Uterus (tissue), 4 donors: ENCODE data around the gene ZDHHC21. TPM values are rescaled to one million over a fixed set of nuclear protein-coding genes. Genes with fewer than 3 reads are reported as not detected.

Experiments
- DNase-seq, 2 donors: peaks; one replicate each; pipeline ENCODE4 v3.0.0-alpha.2; 2019 to 2020
- H3K27ac ChIP-seq, 2 donors: fragments of 200-600 bp; sonication (generic); 1 replicate in 1 of 2; 2 replicates in 1 of 2; pipeline ENCODE4 v1.5.1; 2016 to 2018
- H3K27me3 ChIP-seq, 2 donors: fragments of 200-600 bp; sonication (generic); one replicate each; pipeline ENCODE4 v1.5.1; 2018 to 2019; ENCODE audit warnings: control low read depth in 1 of 2
- H3K36me3 ChIP-seq, 2 donors: fragments of 200-600 bp; sonication (generic); one replicate each; pipeline ENCODE4 v1.5.1; 2019; ENCODE audit warnings: control low read depth in 1 of 2
- H3K4me1 ChIP-seq, 2 donors: fragments of 200-600 bp; sonication (generic); one replicate each; pipeline ENCODE4 v1.5.1; 2018 to 2019; ENCODE audit warnings: control low read depth in 1 of 2
- H3K4me3 ChIP-seq, 2 donors: fragments of 200-600 bp; sonication (generic); 1 replicate in 1 of 2; 2 replicates in 1 of 2; pipeline ENCODE4 v1.5.1; 2018 to 2019; ENCODE audit warnings: mild to moderate bottlenecking in 1 of 2
- H3K9me3 ChIP-seq, 2 donors: fragments of 200-600 bp; sonication (generic); one replicate each; pipeline ENCODE4 v1.5.1; 2019; ENCODE audit warnings: control low read depth in 1 of 2
- CTCF ChIP-seq, 4 experiments: fragments of 200-600 bp in 2 of 4; fragments of 450-650 bp in 2 of 4; sonication (generic) in 2 of 4; IDR thresholded peaks; one replicate each; pipeline ENCODE4 v1.5.1; 2016 to 2019; ENCODE audit warnings: antibody characterized with exemption in 4 of 4, mild to moderate bottlenecking in 2 of 4, moderate library complexity in 1 of 4
- POLR2A ChIP-seq, 2 donors: fragments of 450-650 bp; IDR thresholded peaks; one replicate each; pipeline ENCODE4 v1.6.1; 2016; ENCODE audit warnings: antibody characterized with exemption in 2 of 2, mild to moderate bottlenecking in 1 of 2, moderate library complexity in 1 of 2
- intact Hi-C: fragments of 100-400 bp; cut with DNase I; formaldehyde crosslinking; loops from one replicate; pipeline ENCODE4 v1.15.1; 2023; ENCODE audit warnings: low total_unique reads
- total RNA-seq, 4 donors: library from RNA; depleted of rRNA in 3 of 4; stranded (reverse); fragments of >200 nt in 3 of 4; gene quantifications; one replicate each; pipeline versions ENCODE4 v1.1.0 to v1.2.4, GENCODE V29; 2014 to 2023
- donor health status: DM: yes; HTN: yes; CAD: no.

The ZDHHC21 gene
- total RNA-seq, 4 donors from 2014 or later: 6.9 to 54.9 (median 13.6) TPM

GRCh38 chr9:14627513-14627912 lies 65.7 kb downstream of the ZDHHC21 start:
- no peak for TF ChIP-seq POLR2A (IDR thresholded peaks at IDR 0.05)
- no peak for TF ChIP-seq CTCF (IDR thresholded peaks at IDR 0.05)
- H3K27ac ChIP-seq: no peak overlapping the region
- DNase-seq: no peak
- H3K9me3 ChIP-seq: no peaks in the 10 kb centered on the region
- intact Hi-C loops: no loop called here
- H3K27me3 ChIP-seq: no peaks in the 10 kb centered on the region
- H3K36me3 ChIP-seq: no peaks in the 10 kb centered on the region
- H3K4me1 ChIP-seq: no peaks in the 10 kb centered on the region
- H3K4me3 ChIP-seq: no peak overlapping the region

GRCh38 chr9:14618836-14619420 lies 74.3 kb downstream of the ZDHHC21 start:
- no peaks in the 10 kb centered on the region for H3K4me1 ChIP-seq
- no peaks in the 10 kb centered on the region for H3K27me3 ChIP-seq
- TF ChIP-seq CTCF (IDR thresholded peaks at IDR 0.05) (no peak), POLR2A (IDR thresholded peaks at IDR 0.05) (no peak)
- no peak overlapping the region for H3K4me3 ChIP-seq
- H3K9me3 ChIP-seq: no peaks in the 10 kb centered on the region
- DNase-seq: no peak
- H3K36me3 ChIP-seq: no peaks in the 10 kb centered on the region
- intact Hi-C loops: no loop called here
- H3K27ac ChIP-seq: no peak overlapping the region

GRCh38 chr9:14616188-14616982 lies 76.8 kb downstream of the ZDHHC21 start:
- no peak for DNase-seq
- H3K9me3 ChIP-seq: no peaks in the 10 kb centered on the region
- intact Hi-C loops: no loop called here

GRCh38 chr9:14608540-14608939 lies 84.7 kb downstream of the ZDHHC21 start:
- intact Hi-C loops: no loop called here
- no peak overlapping the region for H3K4me3 ChIP-seq
- H3K27ac ChIP-seq: no peak overlapping the region
- no peak for DNase-seq
- H3K36me3 ChIP-seq: no peaks in the 10 kb centered on the region
- no peaks in the 10 kb centered on the region for H3K9me3 ChIP-seq
- H3K27me3 ChIP-seq: no peaks in the 10 kb centered on the region
- H3K4me1 ChIP-seq: no peaks in the 10 kb centered on the region
- TF ChIP-seq CTCF (IDR thresholded peaks at IDR 0.05) (no peak), POLR2A (IDR thresholded peaks at IDR 0.05) (no peak)

More at GRCh38 chr9:14616188-14616982, 76.8 kb downstream of the ZDHHC21 start:
- TF ChIP-seq CTCF (IDR thresholded peaks at IDR 0.05) (peak; percentile 45 to 60 (median 50)), POLR2A (IDR thresholded peaks at IDR 0.05) (no peak)
- no peaks in the 10 kb centered on the region for H3K36me3 ChIP-seq
- H3K27me3 ChIP-seq: no peaks in the 10 kb centered on the region
- no peak overlapping the region for H3K4me3 ChIP-seq
- no peaks in the 10 kb centered on the region for H3K4me1 ChIP-seq
- no peak overlapping the region for H3K27ac ChIP-seq

GRCh38 chr9:14597171-14597799 lies 95.9 kb downstream of the ZDHHC21 start:
- intact Hi-C loops: no loop called here
- no peaks in the 10 kb centered on the region for H3K36me3 ChIP-seq
- no peaks in the 10 kb centered on the region for H3K9me3 ChIP-seq
- DNase-seq: no peak
- no peak overlapping the region for H3K4me3 ChIP-seq
- TF ChIP-seq POLR2A (IDR thresholded peaks at IDR 0.05): no peak
- no peak for TF ChIP-seq CTCF (IDR thresholded peaks at IDR 0.05)
- no peaks in the 10 kb centered on the region for H3K4me1 ChIP-seq
- H3K27me3 ChIP-seq: no peaks in the 10 kb centered on the region
- no peak overlapping the region for H3K27ac ChIP-seq
